K562 (cell line): ENCODE results near the gene CCDC124. TPM values are rescaled to one million over a fixed set of nuclear protein-coding genes. Genes with fewer than 3 reads are reported as not detected.

Source experiments
- CREB3 ChIP-seq: fragments of 450-650 bp; conservative IDR thresholded peaks from 2 replicates; pipeline ENCODE4 v1.6.1; 2016; ENCODE audit warnings: missing genetic modification characterization, low read depth, mild to moderate bottlenecking, missing compliant biosample characterization, moderate library complexity
- CREM ChIP-seq: IDR thresholded peaks from 2 replicates; pipeline ENCODE4 v1.6.1; 2014; ENCODE audit warnings: antibody characterized with exemption, low read depth
- ETV6 ChIP-seq, 3 experiments: fragments of 150-350 bp in 1 of 3; sonication (generic) in 1 of 3; formaldehyde crosslinking in 1 of 3; IDR thresholded peaks; 2 replicates each; pipeline versions ENCODE4 v1.6.1 to v1.8.0; 2014 to 2022; ENCODE audit warnings: borderline replicate concordance in 2 of 3, low read depth in 2 of 3, antibody characterized with exemption in 1 of 3, low read length in 1 of 3, mild to moderate bottlenecking in 1 of 3, missing genetic modification reagents in 1 of 3
- polyA plus RNA-seq, 8 experiments: library from polyadenylated mRNA; depleted of rRNA in 4 of 8; stranded (reverse) in 5 of 8; unstranded in 3 of 8; fragments of >200 nt; fragmentation: Nextera tagmentation in 2 of 8; fragmentation: Illumina TruSeq in 1 of 8; extraction: Ambion mirVana in 2 of 8; extraction: Trizol in 1 of 8; gene quantifications; 2 replicates each; pipeline versions ENCODE4 v1.2.1 to v1.2.3, GENCODE V29; 2011 to 2014; ENCODE audit warnings: inconsistent platforms in 1 of 8, missing spikeins in 1 of 8
- total RNA-seq, 7 experiments: library from RNA; depleted of rRNA in 6 of 7; stranded (reverse); fragments of >200 nt in 6 of 7; fragmentation: Illumina TruSeq in 2 of 7; extraction: Trizol in 2 of 7; gene quantifications; 2 replicates each; pipeline versions ENCODE4 v1.2.1 to v1.2.3, GENCODE V29; 2011 to 2021; ENCODE audit warnings: low replicate concordance in 1 of 7
- TF ChIP-seq, protein P1 (sequence below), 2 experiments: fragments of 450-650 bp; formaldehyde crosslinking in 1 of 2; IDR thresholded peaks; 2 replicates each; pipeline versions ENCODE4 v1.4.0 to v1.6.1; 2014 to 2020; ENCODE audit warnings: mild to moderate bottlenecking in 2 of 2, borderline replicate concordance in 1 of 2, low read depth in 1 of 2
- TF ChIP-seq, protein P2 (sequence below): fragments of 250-450 bp; sonication (Bioruptor Pico); IDR thresholded peaks from 2 replicates; pipeline ENCODE4 v1.8.0; 2022; ENCODE audit warnings: inconsistent platforms
- TF ChIP-seq, protein P3 (sequence below), 2 experiments: IDR thresholded peaks; 2 replicates each; pipeline ENCODE4 v1.6.1; 2011; ENCODE audit warnings: borderline replicate concordance in 1 of 2, control low read depth in 1 of 2, low read depth in 1 of 2, low read length in 1 of 2, mild to moderate bottlenecking in 1 of 2, mixed read lengths in 1 of 2, moderate library complexity in 1 of 2; ENCODE audit not compliant: insufficient read depth in 1 of 2, insufficient read length in 1 of 2, poor library complexity in 1 of 2, severe bottlenecking in 1 of 2; ENCODE audit errors: extremely low read depth in 1 of 2

The CCDC124 gene
- total and polyA plus RNA-seq, 9 of the 15 experiments (the other 6 are each of a cell fraction or from before 2014, with no cell fraction given), result 5.8 to 234 (median 40.1) TPM

GRCh38 chr19:17947815-17948513 is 15.1 kb downstream of the CCDC124 start (continued):
- TF ChIP-seq, protein P1, sequence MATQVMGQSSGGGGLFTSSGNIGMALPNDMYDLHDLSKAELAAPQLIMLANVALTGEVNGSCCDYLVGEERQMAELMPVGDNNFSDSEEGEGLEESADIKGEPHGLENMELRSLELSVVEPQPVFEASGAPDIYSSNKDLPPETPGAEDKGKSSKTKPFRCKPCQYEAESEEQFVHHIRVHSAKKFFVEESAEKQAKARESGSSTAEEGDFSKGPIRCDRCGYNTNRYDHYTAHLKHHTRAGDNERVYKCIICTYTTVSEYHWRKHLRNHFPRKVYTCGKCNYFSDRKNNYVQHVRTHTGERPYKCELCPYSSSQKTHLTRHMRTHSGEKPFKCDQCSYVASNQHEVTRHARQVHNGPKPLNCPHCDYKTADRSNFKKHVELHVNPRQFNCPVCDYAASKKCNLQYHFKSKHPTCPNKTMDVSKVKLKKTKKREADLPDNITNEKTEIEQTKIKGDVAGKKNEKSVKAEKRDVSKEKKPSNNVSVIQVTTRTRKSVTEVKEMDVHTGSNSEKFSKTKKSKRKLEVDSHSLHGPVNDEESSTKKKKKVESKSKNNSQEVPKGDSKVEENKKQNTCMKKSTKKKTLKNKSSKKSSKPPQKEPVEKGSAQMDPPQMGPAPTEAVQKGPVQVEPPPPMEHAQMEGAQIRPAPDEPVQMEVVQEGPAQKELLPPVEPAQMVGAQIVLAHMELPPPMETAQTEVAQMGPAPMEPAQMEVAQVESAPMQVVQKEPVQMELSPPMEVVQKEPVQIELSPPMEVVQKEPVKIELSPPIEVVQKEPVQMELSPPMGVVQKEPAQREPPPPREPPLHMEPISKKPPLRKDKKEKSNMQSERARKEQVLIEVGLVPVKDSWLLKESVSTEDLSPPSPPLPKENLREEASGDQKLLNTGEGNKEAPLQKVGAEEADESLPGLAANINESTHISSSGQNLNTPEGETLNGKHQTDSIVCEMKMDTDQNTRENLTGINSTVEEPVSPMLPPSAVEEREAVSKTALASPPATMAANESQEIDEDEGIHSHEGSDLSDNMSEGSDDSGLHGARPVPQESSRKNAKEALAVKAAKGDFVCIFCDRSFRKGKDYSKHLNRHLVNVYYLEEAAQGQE (IDR thresholded peaks at IDR 0.05; ENCODE audit: borderline replicate concordance), result peak; percentile 97
- TF ChIP-seq, protein P1 (CRISPR knock-in tag; IDR thresholded peaks at IDR 0.05; ENCODE audit: low read depth), result no peak
- TF ChIP-seq ETV6 (IDR thresholded peaks at IDR 0.05; ENCODE audit: borderline replicate concordance in 1 of 2, low read depth in 2 of 2, low read length in 1 of 2) (no peak), ETV6 (CRISPR knock-in tag; IDR thresholded peaks at IDR 0.05; ENCODE audit: borderline replicate concordance) (no peak), CREB3 (tag) (no peak), CREM (peak; percentile 56)
- TF ChIP-seq, protein P2, sequence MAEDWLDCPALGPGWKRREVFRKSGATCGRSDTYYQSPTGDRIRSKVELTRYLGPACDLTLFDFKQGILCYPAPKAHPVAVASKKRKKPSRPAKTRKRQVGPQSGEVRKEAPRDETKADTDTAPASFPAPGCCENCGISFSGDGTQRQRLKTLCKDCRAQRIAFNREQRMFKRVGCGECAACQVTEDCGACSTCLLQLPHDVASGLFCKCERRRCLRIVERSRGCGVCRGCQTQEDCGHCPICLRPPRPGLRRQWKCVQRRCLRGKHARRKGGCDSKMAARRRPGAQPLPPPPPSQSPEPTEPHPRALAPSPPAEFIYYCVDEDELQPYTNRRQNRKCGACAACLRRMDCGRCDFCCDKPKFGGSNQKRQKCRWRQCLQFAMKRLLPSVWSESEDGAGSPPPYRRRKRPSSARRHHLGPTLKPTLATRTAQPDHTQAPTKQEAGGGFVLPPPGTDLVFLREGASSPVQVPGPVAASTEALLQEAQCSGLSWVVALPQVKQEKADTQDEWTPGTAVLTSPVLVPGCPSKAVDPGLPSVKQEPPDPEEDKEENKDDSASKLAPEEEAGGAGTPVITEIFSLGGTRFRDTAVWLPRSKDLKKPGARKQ (CRISPR knock-in tag), result no peak
- TF ChIP-seq, protein P3, sequence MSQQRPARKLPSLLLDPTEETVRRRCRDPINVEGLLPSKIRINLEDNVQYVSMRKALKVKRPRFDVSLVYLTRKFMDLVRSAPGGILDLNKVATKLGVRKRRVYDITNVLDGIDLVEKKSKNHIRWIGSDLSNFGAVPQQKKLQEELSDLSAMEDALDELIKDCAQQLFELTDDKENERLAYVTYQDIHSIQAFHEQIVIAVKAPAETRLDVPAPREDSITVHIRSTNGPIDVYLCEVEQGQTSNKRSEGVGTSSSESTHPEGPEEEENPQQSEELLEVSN (IDR thresholded peaks at IDR 0.05; ENCODE audit: borderline replicate concordance in 1 of 2, extremely low read depth in 1 of 2, insufficient read depth in 1 of 2, insufficient read length in 1 of 2, low read depth in 1 of 2, low read length in 1 of 2, poor library complexity in 1 of 2, severe bottlenecking in 1 of 2), result peak in 1 of 2 experiments; percentile 26
